Activated T-cell treated with anti-CD3 and anti-CD28 coated beads, Interleukin-2, amount 50 U/mL, for 72 hours (primary cell): Measurements from ENCODE around the gene PKNOX2. TPM values are rescaled to one million over a fixed set of nuclear protein-coding genes. Genes with fewer than 3 reads are reported as not detected.

ENCODE experiments used
- ATAC-seq, 2 donors: fragments of 150-1000 bp; cut with Tn5 transposase; replicated peaks in 1 of 2; 2 replicates each; pipeline ENCODE4 v1.10.0; 2021; ENCODE audit warnings: moderate library complexity in 2 of 2, mild to moderate bottlenecking in 1 of 2
- DNase-seq, 2 donors: peaks; one replicate each; pipeline ENCODE4 v3.0.0; 2021 to 2022; ENCODE audit warnings: mixed read lengths in 1 of 2
- H3K27ac Mint-ChIP-seq: one replicate; pipeline ENCODE4 v1.8.0; 2022; ENCODE audit warnings: mild to moderate bottlenecking, moderate library complexity, mixed read lengths
- H3K27me3 Mint-ChIP-seq: one replicate; pipeline ENCODE4 v1.8.0; 2022; ENCODE audit warnings: low read depth, mixed read lengths
- H3K36me3 Mint-ChIP-seq, 2 donors: one replicate each; pipeline ENCODE4 v1.8.0; 2022; ENCODE audit warnings: mixed read lengths in 2 of 2, mild to moderate bottlenecking in 1 of 2; ENCODE audit not compliant: insufficient read depth in 2 of 2
- H3K4me1 Mint-ChIP-seq: one replicate; pipeline ENCODE4 v1.8.0; 2022; ENCODE audit warnings: low read depth, mixed read lengths
- H3K4me3 Mint-ChIP-seq, 2 donors: one replicate each; pipeline ENCODE4 v1.8.0; 2022; ENCODE audit warnings: mild to moderate bottlenecking in 2 of 2, mixed read lengths in 2 of 2, moderate library complexity in 2 of 2
- H3K9me3 Mint-ChIP-seq, 2 donors: one replicate each; pipeline ENCODE4 v1.8.0; 2022; ENCODE audit warnings: mixed read lengths in 2 of 2
- total RNA-seq, 2 donors: library from RNA; stranded (reverse); gene quantifications; one replicate each; pipeline ENCODE4 v1.2.3, GENCODE V29; 2022

Gene PKNOX2
- total RNA-seq, 2 donors from 2014 or later: not detected

DNA sequence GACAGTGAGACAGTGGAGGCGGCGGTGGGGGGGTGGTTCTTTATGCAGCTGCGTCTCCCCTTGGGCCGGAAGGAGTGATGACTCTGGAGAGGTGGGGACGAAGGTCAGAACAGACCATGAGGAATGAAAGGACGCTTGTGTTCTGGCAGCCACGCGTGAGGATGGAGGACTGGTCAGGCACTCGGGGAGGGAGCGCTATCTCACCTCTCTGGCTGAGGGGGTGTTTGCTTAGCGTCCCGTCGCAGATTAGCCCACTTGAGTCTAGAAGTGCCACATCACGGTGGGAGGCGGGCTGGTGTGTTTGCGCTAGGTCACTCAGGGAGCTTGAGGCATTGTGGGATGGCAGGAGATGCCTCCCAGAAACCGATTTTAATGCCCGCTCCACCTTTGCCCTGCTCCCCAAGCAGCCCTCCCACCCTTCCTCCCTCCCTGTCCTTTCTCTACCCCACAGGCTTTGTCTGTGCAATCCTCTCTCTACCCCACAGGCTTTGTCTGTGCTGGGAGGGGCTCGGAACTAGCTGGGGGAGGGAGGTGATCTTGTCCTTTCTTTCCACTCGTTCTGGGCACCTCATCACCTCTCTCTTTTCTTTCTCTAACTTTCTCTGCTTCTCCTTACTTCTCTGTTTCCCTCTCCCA, 97.8 kb downstream of the PKNOX2 start:
- H3K27ac Mint-ChIP-seq: no peak overlapping the region
- peaks cover 4% of the 10 kb centered on the region for H3K4me1 Mint-ChIP-seq

GRCh38 chr11:125262830-125263218, 98.3 kb downstream of the PKNOX2 start:
- H3K4me1 Mint-ChIP-seq: peaks cover 4% of the 10 kb centered on the region
- DNase-seq (no peak), ATAC-seq (no peak)
- no peak overlapping the region for H3K4me3 Mint-ChIP-seq
- H3K36me3 Mint-ChIP-seq: no peaks in the 10 kb centered on the region
- no peak overlapping the region for H3K27ac Mint-ChIP-seq
- no peaks in the 10 kb centered on the region for H3K9me3 Mint-ChIP-seq
- H3K27me3 Mint-ChIP-seq: peaks cover 49% of the 10 kb centered on the region

More for the DNA sequence above, 97.8 kb downstream of the PKNOX2 start:
- H3K9me3 Mint-ChIP-seq: no peaks in the 10 kb centered on the region
- no peaks in the 10 kb centered on the region for H3K36me3 Mint-ChIP-seq
- no peak for ATAC-seq
- no peak for DNase-seq
- no peak overlapping the region for H3K4me3 Mint-ChIP-seq
- H3K27me3 Mint-ChIP-seq: peaks cover 47% of the 10 kb centered on the region

DNA sequence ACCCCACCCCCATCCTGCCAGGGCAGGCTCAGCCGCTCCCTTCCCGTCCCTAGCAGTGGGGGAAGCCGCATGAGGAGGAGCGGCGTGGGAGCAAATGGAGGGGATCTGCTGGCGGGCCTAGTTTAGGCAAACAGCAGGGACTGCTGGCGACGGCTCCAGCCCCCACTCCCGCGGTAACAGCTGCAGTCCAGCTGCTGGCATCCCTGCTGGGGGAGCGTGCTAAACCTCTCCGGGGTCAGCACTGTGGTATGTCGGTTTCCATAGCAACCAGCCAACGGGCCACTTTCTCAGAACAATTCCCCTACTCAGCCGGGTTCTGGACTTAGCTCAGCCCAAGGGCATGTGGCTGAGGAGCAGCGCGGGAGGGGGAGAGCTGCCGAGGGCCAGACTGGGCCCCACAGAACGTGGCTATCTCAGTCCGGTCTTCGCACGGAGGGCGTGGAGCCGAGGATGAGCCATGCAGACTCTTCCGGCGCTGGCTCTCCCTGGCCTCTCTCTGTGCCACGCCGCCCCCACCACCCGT, 98.8 kb downstream of the PKNOX2 start:
- DNase-seq: no peak
- Mint-ChIP-seq H3K27me3 (peaks cover 47% of the 10 kb centered on the region), H3K9me3 (no peaks in the 10 kb centered on the region)

GRCh38 chr11:125264100-125265022, 99.8 kb downstream of the PKNOX2 start:
- peaks cover 46% of the 10 kb centered on the region for H3K27me3 Mint-ChIP-seq
- no peak overlapping the region for H3K27ac Mint-ChIP-seq
- peaks cover 4% of the 10 kb centered on the region for H3K4me1 Mint-ChIP-seq
- DNase-seq (no peak), ATAC-seq (no peak)
- no peaks in the 10 kb centered on the region for H3K36me3 Mint-ChIP-seq
- H3K4me3 Mint-ChIP-seq: no peak overlapping the region
- H3K9me3 Mint-ChIP-seq: no peaks in the 10 kb centered on the region

More for the DNA sequence above, 98.8 kb downstream of the PKNOX2 start:
- Mint-ChIP-seq H3K27ac (no peak overlapping the region), H3K4me3 (no peak overlapping the region), H3K36me3 (no peaks in the 10 kb centered on the region), H3K4me1 (peaks cover 4% of the 10 kb centered on the region)
- no peak for ATAC-seq

- Mint-ChIP-seq H3K27me3 (peaks cover 39% of the 10 kb centered on the region), H3K9me3 (no peaks in the 10 kb centered on the region), H3K36me3 (no peaks in the 10 kb centered on the region), H3K4me1 (peaks cover 4% of the 10 kb centered on the region), H3K27ac (no peak overlapping the region), H3K4me3 (no peak overlapping the region)
- ATAC-seq (no peak), DNase-seq (no peak)
Observed at GRCh38 chr11:125267548-125267947, 103.0 kb downstream of the PKNOX2 start.

- Mint-ChIP-seq H3K36me3 (no peaks in the 10 kb centered on the region), H3K27me3 (peaks cover 35% of the 10 kb centered on the region), H3K9me3 (no peaks in the 10 kb centered on the region), H3K4me1 (no peaks in the 10 kb centered on the region), H3K27ac (no peak overlapping the region), H3K4me3 (no peak overlapping the region)
- no peak for DNase-seq
- ATAC-seq: no peak
Observed at GRCh38 chr11:125268611-125269010, 104.1 kb downstream of the PKNOX2 start.

DNA sequence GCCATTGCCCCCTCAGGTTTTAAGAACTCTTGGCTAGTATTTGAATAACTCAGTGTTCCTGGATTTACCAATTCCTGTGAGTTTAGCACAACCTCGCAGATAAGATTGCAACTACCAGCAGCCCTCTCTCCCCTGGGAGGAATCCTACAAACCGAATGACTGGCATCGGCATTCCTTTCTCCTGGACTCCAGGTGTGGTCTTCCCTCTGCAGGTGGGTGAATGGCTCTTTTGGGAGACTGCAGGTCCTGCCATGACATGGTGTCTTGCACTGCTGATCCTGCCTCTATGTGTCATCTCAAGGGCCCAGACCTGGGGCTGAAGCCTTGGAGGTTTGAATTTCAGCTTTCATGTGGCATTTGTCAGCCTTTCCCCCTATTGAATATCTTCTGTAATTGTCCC, 105.6 kb downstream of the PKNOX2 start:
- Mint-ChIP-seq H3K27me3 (peaks cover 34% of the 10 kb centered on the region), H3K36me3 (no peaks in the 10 kb centered on the region), H3K4me1 (no peaks in the 10 kb centered on the region), H3K9me3 (no peaks in the 10 kb centered on the region), H3K27ac (no peak overlapping the region), H3K4me3 (no peak overlapping the region)
- DNase-seq (no peak), ATAC-seq (no peak)

- DNase-seq (no peak), ATAC-seq (no peak)
- Mint-ChIP-seq H3K27me3 (peaks cover 34% of the 10 kb centered on the region), H3K4me1 (no peaks in the 10 kb centered on the region), H3K9me3 (no peaks in the 10 kb centered on the region), H3K36me3 (no peaks in the 10 kb centered on the region), H3K27ac (no peak overlapping the region), H3K4me3 (no peak overlapping the region)
Observed at GRCh38 chr11:125270711-125271110, 106.2 kb downstream of the PKNOX2 start.

GRCh38 chr11:125271483-125272091, 107.0 kb downstream of the PKNOX2 start:
- peaks cover 28% of the 10 kb centered on the region for H3K27me3 Mint-ChIP-seq
- H3K4me3 Mint-ChIP-seq: no peak overlapping the region
- H3K4me1 Mint-ChIP-seq: no peaks in the 10 kb centered on the region
- H3K9me3 Mint-ChIP-seq: no peaks in the 10 kb centered on the region
- DNase-seq (no peak), ATAC-seq (no peak)
- no peak overlapping the region for H3K27ac Mint-ChIP-seq
- H3K36me3 Mint-ChIP-seq: no peaks in the 10 kb centered on the region

DNA sequence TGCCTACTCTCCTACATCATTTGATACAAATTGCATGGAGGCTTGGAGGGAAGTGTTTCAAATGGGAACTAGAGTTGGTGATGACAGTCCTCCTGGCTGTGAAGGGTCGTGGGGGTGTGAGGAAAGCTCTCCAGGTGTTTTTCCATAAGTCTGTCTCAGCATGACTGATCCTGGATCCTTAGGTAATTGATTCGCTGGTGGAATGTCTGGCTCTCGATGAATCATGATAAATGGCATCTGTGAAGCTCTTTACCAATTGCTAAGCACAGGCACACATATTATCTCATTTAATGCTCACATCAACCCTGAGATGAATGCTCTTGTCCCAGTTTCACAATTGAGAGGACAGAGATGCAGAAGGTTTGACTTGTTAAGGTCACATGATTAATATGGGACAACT, 107.5 kb downstream of the PKNOX2 start:
- H3K9me3 Mint-ChIP-seq: no peaks in the 10 kb centered on the region
- no peak for DNase-seq
- no peak overlapping the region for H3K27ac Mint-ChIP-seq
- ATAC-seq: no peak
- H3K27me3 Mint-ChIP-seq: peaks cover 23% of the 10 kb centered on the region
- H3K4me1 Mint-ChIP-seq: no peaks in the 10 kb centered on the region
- H3K36me3 Mint-ChIP-seq: no peaks in the 10 kb centered on the region
- no peak overlapping the region for H3K4me3 Mint-ChIP-seq

GRCh38 chr11:125272821-125273220, 108.3 kb downstream of the PKNOX2 start:
- no peak for DNase-seq
- H3K27ac Mint-ChIP-seq: no peak overlapping the region
- H3K9me3 Mint-ChIP-seq: no peaks in the 10 kb centered on the region

GRCh38 chr11:125273519-125274000, 109.0 kb downstream of the PKNOX2 start:
- ATAC-seq: no peak
- Mint-ChIP-seq H3K4me3 (no peak overlapping the region), H3K4me1 (no peaks in the 10 kb centered on the region), H3K27ac (no peak overlapping the region), H3K27me3 (peaks cover 13% of the 10 kb centered on the region), H3K9me3 (no peaks in the 10 kb centered on the region), H3K36me3 (no peaks in the 10 kb centered on the region)
- no peak for DNase-seq

More at GRCh38 chr11:125272821-125273220, 108.3 kb downstream of the PKNOX2 start:
- Mint-ChIP-seq H3K36me3 (no peaks in the 10 kb centered on the region), H3K27me3 (peaks cover 16% of the 10 kb centered on the region), H3K4me1 (no peaks in the 10 kb centered on the region), H3K4me3 (no peak overlapping the region)
- no peak for ATAC-seq

DNA sequence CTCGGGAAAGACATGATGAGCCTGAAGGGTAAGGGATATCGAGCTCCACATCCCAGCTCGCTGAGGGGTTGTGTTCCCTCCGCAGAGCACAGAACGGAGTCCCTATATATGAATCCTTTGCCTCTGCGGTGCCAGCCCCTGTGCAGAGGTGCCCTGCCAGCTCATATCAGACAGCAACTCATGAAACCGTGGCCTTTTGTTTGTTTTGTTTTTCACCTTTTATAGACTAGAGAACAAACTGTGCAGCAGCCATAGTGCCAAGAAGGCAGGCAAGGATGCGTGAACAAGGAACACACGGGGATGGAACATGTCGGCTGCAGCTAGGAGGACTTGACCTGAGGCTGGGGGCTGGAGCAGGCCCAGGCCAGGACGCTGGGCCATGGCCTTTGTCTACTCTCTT, 109.8 kb downstream of the PKNOX2 start:
- H3K27ac Mint-ChIP-seq: no peak overlapping the region
- H3K9me3 Mint-ChIP-seq: no peaks in the 10 kb centered on the region
- no peak for ATAC-seq
- H3K27me3 Mint-ChIP-seq: peaks cover 13% of the 10 kb centered on the region
- H3K4me1 Mint-ChIP-seq: no peaks in the 10 kb centered on the region
- H3K36me3 Mint-ChIP-seq: no peaks in the 10 kb centered on the region
- DNase-seq: no peak
- H3K4me3 Mint-ChIP-seq: no peak overlapping the region
